ENCODE results near the gene NPIPB9. TPM values are rescaled to one million over a fixed set of nuclear protein-coding genes. Genes with fewer than 3 reads are reported as not detected.
"Not testable (repeated sequence)": the region's sequence is repeated elsewhere in the genome, so short reads cannot be mapped to it uniquely, and the experiment has no call there.

NPIPB9 gene
- total RNA-seq, 2 donors from 2014 or later, result 1.4 to 6.6 TPM

DNA sequence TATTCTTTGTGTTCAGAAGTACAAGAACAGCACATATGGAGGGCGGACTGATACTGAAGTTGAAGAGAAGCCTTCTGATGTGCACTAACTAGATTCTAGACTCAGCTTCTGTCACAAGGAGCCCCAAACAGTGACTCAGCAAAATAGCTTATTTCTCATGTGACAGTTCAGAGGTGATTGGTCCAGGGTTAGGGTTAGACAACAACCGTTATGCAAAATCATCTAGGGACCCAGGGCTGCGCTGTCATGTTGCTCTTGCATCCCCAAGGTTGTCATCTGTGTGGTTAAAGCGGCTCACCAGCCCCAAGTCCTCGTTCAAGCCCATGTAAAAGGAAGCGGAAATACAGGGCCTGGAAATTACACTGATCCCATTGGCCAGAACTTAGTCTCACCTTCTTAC is 30.1 kb downstream of the NPIPB9 start:
- not testable (repeated sequence) for H3K4me3 Mint-ChIP-seq; H3K27ac Mint-ChIP-seq; H3K27me3 Mint-ChIP-seq; H3K36me3 Mint-ChIP-seq (ENCODE audit: low read depth); DNase-seq; ATAC-seq; H3K4me1 Mint-ChIP-seq; H3K9me3 ChIP-seq (ENCODE audit: control insufficient read depth, low read length, poor library complexity, severe bottlenecking)

DNA sequence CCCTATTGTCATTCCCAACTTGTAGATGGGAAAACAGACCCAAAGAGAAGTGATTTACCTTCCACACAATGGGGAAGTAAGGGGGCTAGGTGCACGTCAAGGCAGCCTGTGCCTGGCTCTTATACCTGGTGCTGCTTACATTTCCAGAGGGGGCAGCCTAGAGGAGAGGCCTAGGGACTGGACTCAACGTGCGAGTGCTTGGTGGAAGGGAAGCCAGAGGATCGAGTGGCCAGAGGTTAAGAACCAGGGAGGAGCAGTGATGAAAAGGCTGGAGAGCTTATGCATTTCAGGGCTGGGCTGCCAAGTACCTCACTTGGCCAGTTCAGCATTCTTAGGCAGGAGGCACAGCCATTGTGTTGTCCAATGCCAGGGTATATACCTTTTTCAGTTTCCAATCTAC is 30.8 kb downstream of the NPIPB9 start:
- H3K9me3 ChIP-seq (ENCODE audit: control insufficient read depth, low read length, poor library complexity, severe bottlenecking); H3K36me3 Mint-ChIP-seq (ENCODE audit: low read depth); H3K27me3 Mint-ChIP-seq; H3K27ac Mint-ChIP-seq; H3K4me1 Mint-ChIP-seq; ATAC-seq; H3K4me3 Mint-ChIP-seq; DNase-seq: not testable (repeated sequence)

DNA sequence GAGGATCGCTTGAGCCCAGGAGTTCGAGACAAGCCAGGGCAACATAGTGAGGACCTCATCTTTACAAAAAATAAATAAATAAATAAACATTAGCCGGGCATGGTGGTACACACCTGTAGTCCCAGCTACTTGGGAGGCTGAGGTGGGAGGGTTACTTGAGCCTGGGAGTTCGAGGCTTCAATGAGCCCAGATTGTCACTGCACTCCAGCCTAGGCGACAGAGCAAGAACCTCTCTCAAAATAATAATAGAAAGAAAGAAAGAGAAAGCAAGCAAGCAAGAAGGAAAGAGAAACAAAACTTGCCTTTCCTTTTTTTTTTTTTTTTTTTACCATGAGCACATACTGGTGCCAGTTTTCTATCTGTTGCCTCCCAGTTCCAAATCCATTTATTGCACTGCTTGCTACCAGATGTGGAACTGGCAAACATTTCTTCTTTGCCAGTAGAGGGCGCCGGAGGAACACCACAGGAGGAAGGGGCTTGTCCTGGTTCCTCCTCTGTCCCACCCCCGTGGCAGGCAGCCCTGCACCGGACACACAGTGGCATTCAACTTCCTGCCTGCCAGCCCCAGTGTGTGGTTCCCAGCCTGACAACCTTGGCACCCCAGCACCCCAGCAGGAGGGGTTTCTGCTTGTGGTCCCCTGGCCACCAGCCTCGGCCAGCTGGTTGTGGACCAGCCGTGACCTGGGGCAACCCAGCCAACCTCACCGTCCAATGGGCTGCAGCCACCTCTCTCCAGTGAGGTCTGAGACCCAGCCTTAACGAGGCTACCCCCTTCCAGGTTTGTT is 50.8 kb downstream of the NPIPB9 start:
- peak; percentile 86 for ATAC-seq
- not testable (repeated sequence) for H3K9me3 ChIP-seq (ENCODE audit: control insufficient read depth, low read length, poor library complexity, severe bottlenecking); H3K4me1 Mint-ChIP-seq; H3K27me3 Mint-ChIP-seq; H3K36me3 Mint-ChIP-seq (ENCODE audit: low read depth); H3K27ac Mint-ChIP-seq
- peak overlapping the region; percentile 69 for H3K4me3 Mint-ChIP-seq
- DNase-seq, result peak; percentile 20 to 56 (median 36)

DNA sequence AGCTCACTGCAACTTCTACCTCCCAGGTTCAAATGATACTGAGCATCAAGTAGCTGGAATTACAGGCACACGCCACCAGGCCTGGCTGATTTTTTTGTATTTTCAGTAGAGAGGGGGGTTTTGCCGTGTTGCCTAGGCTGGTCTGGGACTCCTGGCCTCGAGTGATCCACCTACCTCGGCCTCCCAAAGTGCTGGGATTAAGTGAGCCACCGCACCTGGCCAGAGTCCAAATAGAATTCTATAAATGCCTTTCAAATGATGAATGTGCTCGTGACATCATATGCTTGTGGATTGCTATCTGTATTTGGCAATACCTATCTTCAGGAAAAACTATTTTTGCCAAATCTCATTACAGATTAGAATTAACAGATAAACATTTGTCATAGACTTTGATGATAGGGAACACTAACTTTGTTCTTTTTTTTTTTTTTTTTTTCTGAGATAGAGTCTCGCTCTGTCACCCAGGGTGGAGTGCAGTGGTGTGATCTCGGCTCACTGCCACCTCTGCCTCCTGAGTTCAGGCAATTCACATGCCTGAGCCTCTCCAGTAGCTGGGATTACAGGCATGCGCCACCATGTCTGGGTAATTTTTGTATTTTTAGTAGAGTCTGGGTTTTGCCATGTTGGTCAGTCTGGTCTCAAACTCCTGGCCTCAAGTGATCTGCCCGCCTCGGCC is 56.0 kb downstream of the NPIPB9 start:
- DNase-seq; H3K27ac Mint-ChIP-seq; H3K36me3 Mint-ChIP-seq (ENCODE audit: low read depth); H3K27me3 Mint-ChIP-seq; H3K9me3 ChIP-seq (ENCODE audit: control insufficient read depth, low read length, poor library complexity, severe bottlenecking); H3K4me1 Mint-ChIP-seq; H3K4me3 Mint-ChIP-seq; ATAC-seq: not testable (repeated sequence)

DNA sequence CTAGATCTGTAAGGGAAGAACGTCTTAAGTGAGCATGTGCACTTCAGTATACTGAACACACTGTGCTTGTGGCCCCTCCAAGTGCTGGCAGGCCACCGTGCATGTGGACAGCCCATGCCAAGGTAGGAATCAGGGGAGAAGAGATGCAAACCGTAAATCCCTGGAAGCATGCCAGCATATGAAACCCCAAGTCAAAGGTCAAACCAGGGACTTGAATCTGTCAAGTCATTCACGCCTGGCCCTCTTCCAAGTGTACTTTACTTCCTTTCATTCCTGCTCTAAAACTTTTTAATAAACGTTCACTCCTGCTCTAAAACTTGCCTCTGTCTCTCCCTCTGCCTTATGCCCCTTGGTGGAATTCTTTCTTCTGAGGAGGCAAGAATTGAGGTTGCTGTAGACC is 68.4 kb downstream of the NPIPB9 start:
- Mint-ChIP-seq H3K4me1 (peaks cover 18% of the 10 kb centered on the region), H3K4me3 (no peak overlapping the region), H3K27me3 (no peaks in the 10 kb centered on the region), H3K27ac (peak overlapping the region; percentile 75), H3K36me3 (ENCODE audit: low read depth) (no peaks in the 10 kb centered on the region)
- no peaks in the 10 kb centered on the region for H3K9me3 ChIP-seq (ENCODE audit: control insufficient read depth, low read length, poor library complexity, severe bottlenecking)
- DNase-seq (no peak), ATAC-seq (no peak)

DNA sequence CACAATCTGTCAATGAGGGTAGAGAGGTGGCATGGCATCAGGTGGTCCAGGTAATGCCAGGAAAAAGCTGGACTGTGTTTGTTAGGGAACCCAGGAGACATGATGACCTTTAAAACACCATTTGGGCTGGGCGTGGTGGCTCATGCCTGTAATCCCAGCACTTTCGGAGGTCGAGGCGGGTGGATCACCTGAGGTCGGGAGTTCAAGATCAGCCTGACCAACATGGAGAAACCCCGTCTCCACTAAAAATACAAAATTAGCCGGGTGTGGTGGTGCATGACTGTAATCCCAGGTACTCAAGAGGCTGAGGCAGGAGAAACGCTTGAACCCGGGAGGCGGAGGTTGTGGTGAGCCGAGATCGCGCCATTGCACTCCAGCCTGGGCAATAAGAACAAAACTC is 69.0 kb downstream of the NPIPB9 start:
- Mint-ChIP-seq H3K4me1 (peaks cover 22% of the 10 kb centered on the region), H3K27ac (peak overlapping the region; percentile 75), H3K4me3 (peak overlapping the region; percentile 75)
- not testable (repeated sequence) for H3K36me3 Mint-ChIP-seq (ENCODE audit: low read depth); H3K27me3 Mint-ChIP-seq; ATAC-seq; DNase-seq; H3K9me3 ChIP-seq (ENCODE audit: control insufficient read depth, low read length, poor library complexity, severe bottlenecking)

DNA sequence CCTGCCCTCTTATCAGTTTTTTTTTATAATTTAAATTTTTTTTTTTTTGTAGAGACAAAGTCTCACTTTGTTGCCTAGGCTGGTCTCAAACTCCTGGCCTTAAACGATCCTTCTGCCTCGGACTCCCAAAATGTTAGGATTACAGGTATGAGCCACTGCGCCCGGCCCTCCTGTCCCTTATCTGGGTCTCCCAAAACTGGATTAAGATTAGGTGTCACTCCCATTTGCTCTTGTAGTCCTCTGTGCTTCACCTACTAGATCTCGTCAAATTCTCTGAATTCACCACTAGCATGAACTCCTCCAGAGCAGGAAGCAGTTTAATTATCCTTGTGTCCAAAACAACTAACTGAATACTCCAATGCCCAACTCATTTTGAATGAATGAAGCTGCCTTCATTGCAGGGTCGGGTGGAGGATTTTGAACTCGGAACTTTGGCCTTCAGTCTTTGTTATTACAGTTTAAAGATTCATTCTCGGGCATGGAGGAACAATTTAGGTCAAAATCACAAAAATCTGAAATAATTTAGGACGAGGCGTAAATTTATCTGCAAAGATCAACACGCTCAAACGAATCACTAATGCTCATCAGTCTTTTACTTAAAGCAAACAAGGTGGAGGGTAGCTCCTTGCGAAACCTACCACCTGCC is 70.4 kb downstream of the NPIPB9 start:
- H3K4me1 Mint-ChIP-seq, result peaks cover 27% of the 10 kb centered on the region
- DNase-seq (no peak), ATAC-seq (no peak)
- no peaks in the 10 kb centered on the region for H3K9me3 ChIP-seq (ENCODE audit: control insufficient read depth, low read length, poor library complexity, severe bottlenecking)
- H3K27me3 Mint-ChIP-seq, result no peaks in the 10 kb centered on the region
- H3K4me3 Mint-ChIP-seq, result peak overlapping the region; percentile 96
- H3K27ac Mint-ChIP-seq, result peak overlapping the region; percentile 98
- peaks cover 3% of the 10 kb centered on the region for H3K36me3 Mint-ChIP-seq (ENCODE audit: low read depth)

Other genes with a start within 250 kb of the NPIPB9 start
- gene IL27, start 245.0 kb upstream of the NPIPB9 start, total RNA-seq, result not detected
- gene NUPR1, start 212.8 kb upstream of the NPIPB9 start, total RNA-seq, result under 1 TPM; 0.07 to 0.13 TPM
- 10 to 100 TPM; 49.7 to 53.7 TPM for gene SGF29, start 197.9 kb upstream of the NPIPB9 start, total RNA-seq
- gene SULT1A2, start 154.7 kb upstream of the NPIPB9 start, total RNA-seq, result under 1 TPM in 1 of 2 donors, not detected in 1; 0.22 TPM
- 10 to 100 TPM; 10.6 to 14.4 TPM for gene SULT1A1, start 141.7 kb upstream of the NPIPB9 start, total RNA-seq
- gene NPIPB8, start 113.7 kb upstream of the NPIPB9 start, total RNA-seq, result 1 to 10 TPM in 1 of 2 donors, not detected in 1; 1.2 TPM
- 100 to 1,000 TPM; 257 to 259 TPM for gene EIF3C, start 40.3 kb upstream of the NPIPB9 start, total RNA-seq
- 100 to 1,000 TPM; 348 to 372 TPM for gene ATXN2L, start 71.2 kb downstream of the NPIPB9 start, total RNA-seq
- 100 to 1,000 TPM in 1 of 2 donors, 10 to 100 TPM in 1; 78.5 to 103 TPM for gene TUFM, start 94.6 kb downstream of the NPIPB9 start, total RNA-seq
- 10 to 100 TPM; 69.1 to 77.7 TPM for gene SH2B1, start 112.1 kb downstream of the NPIPB9 start, total RNA-seq
- gene ATP2A1, start 126.7 kb downstream of the NPIPB9 start, total RNA-seq, result 1 to 10 TPM in 1 of 2 donors, under 1 TPM in 1; 0.75 to 1.7 TPM
- 10 to 100 TPM; 25.2 to 25.3 TPM for gene RABEP2, start 173.5 kb downstream of the NPIPB9 start, total RNA-seq
- gene CD19, start 180.2 kb downstream of the NPIPB9 start, total RNA-seq, result 1 to 10 TPM in 1 of 2 donors, not detected in 1; 4.0 TPM
- 10 to 100 TPM; 67.7 to 70.9 TPM for gene NFATC2IP, start 199.2 kb downstream of the NPIPB9 start, total RNA-seq
- gene SPNS1, start 223.0 kb downstream of the NPIPB9 start, total RNA-seq, result 10 to 100 TPM; 24.4 to 28.1 TPM
- gene LAT, start 233.3 kb downstream of the NPIPB9 start, total RNA-seq, result 100 to 1,000 TPM; 191 to 193 TPM